Vagina (tissue), 2 donors: ENCODE measurements around the gene ADM5. TPM values are rescaled to one million over a fixed set of nuclear protein-coding genes. Genes with fewer than 3 reads are reported as not detected.

Experiments used
- DNase-seq, 2 donors: peaks; one replicate each; pipeline ENCODE4 v3.0.0-alpha.2; 2017; ENCODE audit errors: extremely low spot score in 2 of 2
- H3K27ac ChIP-seq: fragments of 200-600 bp; sonication (generic); one replicate; pipeline ENCODE4 v1.5.1; 2019
- H3K27me3 ChIP-seq: fragments of 200-600 bp; sonication (generic); one replicate; pipeline ENCODE4 v1.5.1; 2019
- H3K36me3 ChIP-seq, 2 donors: fragments of 200-600 bp; sonication (generic); one replicate each; pipeline ENCODE4 v1.5.1; 2017 to 2019
- H3K4me1 ChIP-seq: fragments of 200-600 bp; sonication (generic); one replicate; pipeline ENCODE4 v1.5.1; 2019
- H3K4me3 ChIP-seq, 2 donors: fragments of 200-600 bp; sonication (generic); 1 replicate in 1 of 2; 2 replicates in 1 of 2; pipeline ENCODE4 v1.5.1; 2016 to 2019
- H3K9me3 ChIP-seq: fragments of 200-600 bp; sonication (generic); one replicate; pipeline ENCODE4 v1.5.1; 2019
- POLR2A ChIP-seq, 2 donors: fragments of 450-650 bp; IDR thresholded peaks; one replicate each; pipeline ENCODE4 v1.6.1; 2017; ENCODE audit warnings: antibody characterized with exemption in 2 of 2, mild to moderate bottlenecking in 2 of 2, moderate library complexity in 2 of 2
- POLR2AphosphoS5 ChIP-seq, 2 donors: sonication (generic); formaldehyde crosslinking; IDR thresholded peaks; one replicate each; pipeline ENCODE4 v1.9.0; 2017; ENCODE audit warnings: antibody characterized with exemption in 2 of 2, mild to moderate bottlenecking in 2 of 2, low read depth in 1 of 2; ENCODE audit not compliant: insufficient read depth in 1 of 2
- intact Hi-C: fragments of 100-400 bp; cut with DNase I; formaldehyde crosslinking; loops from one replicate; pipeline ENCODE4 v1.15.1; 2023
- microRNA-seq: library from miRNA; unstranded; fragments of <30 nt; microRNA quantifications from one replicate; pipeline ENCODE4, GENCODE V29; 2017; ENCODE audit warnings: borderline number of aligned reads, borderline replicate concordance
- small RNA-seq: library from RNA; depleted of rRNA; stranded (forward); fragments of <200 nt; gene quantifications from one replicate; pipeline ENCODE3, GENCODE V24; 2016
- total RNA-seq: library from RNA; depleted of rRNA; stranded (reverse); fragments of >200 nt; gene quantifications from one replicate; pipeline ENCODE4 v1.2.3, GENCODE V29; 2016
- TF ChIP-seq, protein P1 (sequence below), 3 experiments: fragments of 450-650 bp in 2 of 3; fragments of 200-600 bp in 1 of 3; sonication (generic) in 1 of 3; IDR thresholded peaks; one replicate each; pipeline ENCODE4 v1.5.1; 2017 to 2019; ENCODE audit warnings: antibody characterized with exemption in 3 of 3, mild to moderate bottlenecking in 2 of 3, moderate library complexity in 2 of 3

ADM5 gene
- total RNA-seq, 1 donor from 2014 or later: 2.7 TPM

DNA sequence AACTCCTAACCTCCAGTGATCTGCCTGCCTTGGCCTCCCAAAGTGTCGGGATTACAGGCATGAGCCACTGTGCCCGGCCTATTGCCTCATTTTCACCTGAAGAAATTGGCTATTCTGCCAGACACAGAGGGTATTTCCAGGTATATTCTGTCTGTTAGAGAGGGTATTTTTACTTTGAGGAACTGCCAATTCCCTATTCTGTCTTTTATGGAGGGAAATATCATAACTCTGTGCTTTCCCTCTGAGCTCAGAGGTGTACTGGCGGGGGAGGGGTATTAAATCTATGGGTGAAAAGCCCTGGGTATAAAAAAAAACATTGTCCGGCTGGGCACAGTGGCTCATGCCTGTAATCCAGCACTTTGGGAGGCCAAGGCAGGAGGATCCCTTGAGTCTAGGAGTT, 48.9 kb downstream of the ADM5 start:
- Histone ChIP-seq H3K36me3 (no peaks in the 10 kb centered on the region), H3K27ac (no peak overlapping the region), H3K27me3 (no peaks in the 10 kb centered on the region), H3K9me3 (no peaks in the 10 kb centered on the region), H3K4me3 (no peak overlapping the region), H3K4me1 (no peaks in the 10 kb centered on the region)
- intact Hi-C loops: no loop called here
- DNase-seq: no peak
- TF ChIP-seq POLR2A (IDR thresholded peaks at IDR 0.05) (no peak), POLR2AphosphoS5 (IDR thresholded peaks at IDR 0.05; ENCODE audit: insufficient read depth in 1 of 2, low read depth in 1 of 2) (no peak)
- TF ChIP-seq, protein P1, sequence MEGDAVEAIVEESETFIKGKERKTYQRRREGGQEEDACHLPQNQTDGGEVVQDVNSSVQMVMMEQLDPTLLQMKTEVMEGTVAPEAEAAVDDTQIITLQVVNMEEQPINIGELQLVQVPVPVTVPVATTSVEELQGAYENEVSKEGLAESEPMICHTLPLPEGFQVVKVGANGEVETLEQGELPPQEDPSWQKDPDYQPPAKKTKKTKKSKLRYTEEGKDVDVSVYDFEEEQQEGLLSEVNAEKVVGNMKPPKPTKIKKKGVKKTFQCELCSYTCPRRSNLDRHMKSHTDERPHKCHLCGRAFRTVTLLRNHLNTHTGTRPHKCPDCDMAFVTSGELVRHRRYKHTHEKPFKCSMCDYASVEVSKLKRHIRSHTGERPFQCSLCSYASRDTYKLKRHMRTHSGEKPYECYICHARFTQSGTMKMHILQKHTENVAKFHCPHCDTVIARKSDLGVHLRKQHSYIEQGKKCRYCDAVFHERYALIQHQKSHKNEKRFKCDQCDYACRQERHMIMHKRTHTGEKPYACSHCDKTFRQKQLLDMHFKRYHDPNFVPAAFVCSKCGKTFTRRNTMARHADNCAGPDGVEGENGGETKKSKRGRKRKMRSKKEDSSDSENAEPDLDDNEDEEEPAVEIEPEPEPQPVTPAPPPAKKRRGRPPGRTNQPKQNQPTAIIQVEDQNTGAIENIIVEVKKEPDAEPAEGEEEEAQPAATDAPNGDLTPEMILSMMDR (IDR thresholded peaks at IDR 0.05): no peak

DNA sequence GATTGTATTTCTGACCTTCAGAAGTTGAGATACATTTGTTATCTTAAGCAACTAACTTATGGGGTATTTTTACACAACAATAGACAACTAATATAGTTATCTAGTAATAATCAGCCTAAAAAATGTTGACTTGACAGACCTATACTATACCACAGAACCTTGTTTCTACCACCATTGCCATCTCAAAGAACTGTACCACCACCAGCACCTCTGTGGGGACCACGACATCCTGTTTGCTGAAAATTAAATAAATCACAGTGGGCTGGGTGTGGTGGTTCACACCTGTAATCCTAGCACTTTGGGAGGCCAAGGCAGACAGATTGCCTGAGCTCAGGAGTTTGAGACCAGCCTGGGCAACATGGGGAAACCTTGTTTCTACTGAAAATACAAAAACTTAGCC, 49.7 kb downstream of the ADM5 start:
- intact Hi-C loops: no loop called here
- Histone ChIP-seq H3K27me3 (no peaks in the 10 kb centered on the region), H3K4me1 (no peaks in the 10 kb centered on the region), H3K27ac (no peak overlapping the region), H3K4me3 (no peak overlapping the region), H3K9me3 (no peaks in the 10 kb centered on the region), H3K36me3 (no peaks in the 10 kb centered on the region)
- TF ChIP-seq, protein P1 (IDR thresholded peaks at IDR 0.05): no peak
- TF ChIP-seq POLR2A (IDR thresholded peaks at IDR 0.05) (no peak), POLR2AphosphoS5 (IDR thresholded peaks at IDR 0.05; ENCODE audit: insufficient read depth in 1 of 2, low read depth in 1 of 2) (no peak)
- DNase-seq: no peak

DNA sequence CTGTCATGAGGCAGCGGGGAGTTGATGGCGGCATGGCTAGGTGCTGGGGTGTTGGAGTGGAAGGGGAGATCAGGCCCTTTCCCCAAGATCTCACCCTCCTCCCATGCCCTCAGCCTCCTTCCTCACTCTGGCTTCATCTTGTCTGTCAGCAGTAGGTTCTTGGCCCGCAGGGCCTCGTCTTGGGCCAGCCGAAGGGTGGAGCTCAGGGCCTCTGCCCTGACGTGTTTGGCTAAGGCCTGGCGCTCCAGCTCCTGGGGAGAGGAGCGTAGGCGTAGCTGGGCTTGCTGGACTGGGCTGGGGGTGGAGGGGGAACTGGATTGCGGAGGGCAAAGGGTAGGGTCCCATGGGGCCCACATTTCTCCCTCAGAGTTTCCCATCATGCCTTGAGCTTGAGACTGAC, 50.5 kb downstream of the ADM5 start:
- H3K4me1 ChIP-seq: no peaks in the 10 kb centered on the region
- no peak overlapping the region for H3K4me3 ChIP-seq
- H3K9me3 ChIP-seq: no peaks in the 10 kb centered on the region

More for the DNA sequence above, 50.5 kb downstream of the ADM5 start:
- Histone ChIP-seq H3K27ac (no peak overlapping the region), H3K27me3 (no peaks in the 10 kb centered on the region), H3K36me3 (no peaks in the 10 kb centered on the region)
- TF ChIP-seq POLR2AphosphoS5 (IDR thresholded peaks at IDR 0.05; ENCODE audit: insufficient read depth in 1 of 2, low read depth in 1 of 2) (no peak), POLR2A (IDR thresholded peaks at IDR 0.05) (no peak)
- TF ChIP-seq, protein P1 (IDR thresholded peaks at IDR 0.05): no peak
- DNase-seq: no peak
- intact Hi-C loops: no loop called here

Small RNAs within 50 kb of the gene (microRNA-seq; reads per million reads assigned to microRNA genes)
- not detected for gene MIR5088

Small RNAs within 50 kb of the gene (small RNA-seq; reads per million reads assigned to genes)
- gene MIR5088: not detected

Other genes with a start within 250 kb of the ADM5 start
- gene SLC17A7, start 248.1 kb upstream of the ADM5 start, total RNA-seq: 0.74 TPM
- gene PIH1D1, start 237.8 kb upstream of the ADM5 start, total RNA-seq: 96.3 TPM
- 29.5 TPM for gene ALDH16A1, start 236.4 kb upstream of the ADM5 start, total RNA-seq
- 10.1 TPM for gene FLT3LG, start 215.4 kb upstream of the ADM5 start, total RNA-seq
- gene RPL13A, start 202.0 kb upstream of the ADM5 start, total RNA-seq: 3,900 TPM
- 4,897 TPM for gene RPS11, start 193.2 kb upstream of the ADM5 start, total RNA-seq
- 166 TPM for gene FCGRT, start 176.9 kb upstream of the ADM5 start, total RNA-seq
- 22.6 TPM for gene RCN3, start 161.6 kb upstream of the ADM5 start, total RNA-seq
- 72.2 TPM for gene NOSIP, start 109.0 kb upstream of the ADM5 start, total RNA-seq
- gene PRRG2, start 108.3 kb upstream of the ADM5 start, total RNA-seq: 5.4 TPM
- 15.5 TPM for gene PRR12, start 98.4 kb upstream of the ADM5 start, total RNA-seq
- gene RRAS, start 49.5 kb upstream of the ADM5 start, total RNA-seq: 112 TPM
- gene SCAF1, start 47.4 kb upstream of the ADM5 start, total RNA-seq: 20.4 TPM
- 59.4 TPM for gene IRF3, start 23.7 kb upstream of the ADM5 start, total RNA-seq
- 14.7 TPM for gene BCL2L12, start 23.7 kb upstream of the ADM5 start, total RNA-seq
- 156 TPM for gene PRMT1, start 12.3 kb upstream of the ADM5 start, total RNA-seq
- gene CPT1C, start 1.5 kb downstream of the ADM5 start, total RNA-seq: 12.3 TPM
- 1.2 TPM for gene TSKS, start 73.7 kb downstream of the ADM5 start, total RNA-seq
- gene AP2A1, start 77.4 kb downstream of the ADM5 start, total RNA-seq: 80.8 TPM
- 11.5 TPM for gene FUZ, start 123.7 kb downstream of the ADM5 start, total RNA-seq
- 25.0 TPM for gene MED25, start 128.7 kb downstream of the ADM5 start, total RNA-seq
- 109 TPM for gene PTOV1, start 161.6 kb downstream of the ADM5 start, total RNA-seq
- gene PNKP, start 178.0 kb downstream of the ADM5 start, total RNA-seq: 40.3 TPM
- gene AKT1S1, start 187.8 kb downstream of the ADM5 start, total RNA-seq: 16.9 TPM
- gene TBC1D17, start 188.1 kb downstream of the ADM5 start, total RNA-seq: 34.9 TPM
- not detected for gene IL4I1, start 207.3 kb downstream of the ADM5 start, total RNA-seq
- 5.6 TPM for gene ATF5, start 239.6 kb downstream of the ADM5 start, total RNA-seq
- gene NUP62, start 239.9 kb downstream of the ADM5 start, total RNA-seq: 38.5 TPM